Muscle of arm (tissue), 12 donors: Measurements from ENCODE around the gene OCRL. TPM values are rescaled to one million over a fixed set of nuclear protein-coding genes. Genes with fewer than 3 reads are reported as not detected.

Source experiments
- DNase-seq: peaks from one replicate; pipeline ENCODE4 v3.0.0-alpha.2; 2013
- polyA plus RNA-seq, 12 donors: library from polyadenylated mRNA; unstranded; fragments of 120-200 nt; gene quantifications; one replicate each; pipeline ENCODE4 v1.2.1, GENCODE V29; 2013; ENCODE audit not compliant: insufficient read length in 12 of 12

OCRL gene
- polyA plus RNA-seq, 12 donors = 10.0 to 18.2 (median 14.2) TPM; not detected in 1

GRCh38 chrX:129632443-129632842 lies 92.4 kb downstream of the OCRL start:
- DNase-seq = no peak

- DNase-seq = no peak
Measured at GRCh38 chrX:129634541-129634940, 94.5 kb downstream of the OCRL start.

- DNase-seq = no peak
Measured at GRCh38 chrX:129636175-129636681, 96.2 kb downstream of the OCRL start.

- peak; percentile 68 for DNase-seq
Measured at GRCh38 chrX:129637217-129638109, 97.4 kb downstream of the OCRL start.

GRCh38 chrX:129638917-129639316 lies 98.9 kb downstream of the OCRL start:
- DNase-seq = no peak

GRCh38 chrX:129640737-129641136 lies 100.7 kb downstream of the OCRL start:
- no peak for DNase-seq

GRCh38 chrX:129641469-129641868 lies 101.4 kb downstream of the OCRL start:
- no peak for DNase-seq

- DNase-seq = no peak
Measured at GRCh38 chrX:129641941-129642340, 101.9 kb downstream of the OCRL start.

Other genes starting within 250 kb of the OCRL start
- 10 to 100 TPM in 11 of 12 donors, not detected in 1; 78.7 to 100.0 (median 92.2) TPM for gene SMARCA1, start 16.8 kb upstream of the OCRL start, polyA plus RNA-seq
- 10 to 100 TPM in 9 of 12 donors, 1 to 10 TPM in 2, not detected in 1; 7.6 to 21.9 (median 14.2) TPM for gene APLN, start 114.7 kb downstream of the OCRL start, polyA plus RNA-seq
- 10 to 100 TPM in 1 of 12 donors, 1 to 10 TPM in 10, not detected in 1; 2.7 to 44.5 (median 3.9) TPM for gene XPNPEP2, start 198.7 kb downstream of the OCRL start, polyA plus RNA-seq
- gene SASH3, start 239.7 kb downstream of the OCRL start, polyA plus RNA-seq = 1 to 10 TPM in 10 of 12 donors, not detected in 2; 1.7 to 8.8 (median 2.4) TPM